HG03460 (cell line): Measurements from ENCODE around the gene STMP1.

Source experiments
- ATAC-seq: cut with Tn5 transposase; IDR thresholded peaks from one replicate; pipeline ENCODE4 v1.9.1; 2021; ENCODE audit not compliant: unreplicated experiment

STMP1 gene

GRCh38 chr7:135718794-135719437 is 56.6 kb downstream of the STMP1 start:
- ATAC-seq: no peak

GRCh38 chr7:135719688-135720087 is 57.4 kb downstream of the STMP1 start:
- ATAC-seq: no peak

DNA sequence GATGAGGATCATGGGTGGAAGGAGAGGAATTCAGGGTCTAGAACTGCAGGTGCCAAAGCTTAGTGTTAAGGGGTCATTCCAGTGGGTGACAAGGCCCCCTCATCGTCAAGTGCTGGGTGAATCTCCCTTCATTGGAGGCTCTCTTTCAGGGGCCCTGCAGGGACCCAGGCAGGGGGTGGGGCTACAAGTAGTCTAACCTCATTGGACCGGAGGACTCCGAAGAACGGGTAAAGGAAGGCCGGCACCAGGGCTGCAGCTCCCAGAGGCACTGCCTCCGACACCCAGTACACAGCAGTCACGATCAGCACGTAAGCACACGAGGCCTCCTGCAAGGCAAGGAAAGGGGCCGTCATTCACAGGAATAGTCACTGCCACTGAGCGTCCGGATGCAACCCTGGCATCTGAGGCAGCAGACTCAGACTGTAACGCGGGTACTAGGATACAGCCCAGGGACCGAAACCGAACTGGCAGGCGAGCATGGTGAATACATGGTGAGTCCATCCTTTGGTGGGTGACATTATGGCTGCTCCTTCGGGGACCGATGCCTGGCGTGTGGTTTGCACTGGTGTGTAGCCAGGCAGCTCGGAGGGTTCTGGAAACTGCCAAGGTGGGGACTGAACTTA is 59.0 kb downstream of the STMP1 start:
- no peak for ATAC-seq

DNA sequence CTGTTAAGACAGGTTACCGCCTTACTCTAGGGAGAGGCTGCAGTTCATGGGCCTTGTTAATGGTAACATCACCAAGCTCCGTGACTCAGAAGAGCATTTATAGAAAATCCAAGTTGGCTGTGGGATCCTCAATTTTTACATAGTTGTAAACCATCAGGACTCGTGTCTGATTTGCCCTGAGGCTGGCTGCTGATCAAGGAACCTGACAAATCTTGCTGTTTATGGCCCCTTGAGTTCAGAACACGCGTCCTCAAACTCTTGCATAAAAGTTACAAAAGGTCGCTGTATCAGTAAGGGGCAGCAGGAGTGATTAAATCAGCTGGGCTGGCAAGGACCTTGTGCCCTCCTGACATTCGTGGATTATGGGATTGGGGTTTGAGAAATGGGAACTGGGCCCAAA is 61.1 kb downstream of the STMP1 start:
- no peak for ATAC-seq
